Measurements from ENCODE around the gene KHSRP.
A peak's percentile ranks its signal among the peaks of the same experiment; 100 is the strongest.

KHSRP gene

GRCh38 chr19:6393983-6394412, 30.6 kb downstream of the KHSRP start:
- Mint-ChIP-seq H3K36me3 (ENCODE audit: low read depth) (peaks cover 18% of the 10 kb centered on the region), H3K27ac (peak overlapping the region; percentile 96), H3K27me3 (no peaks in the 10 kb centered on the region), H3K4me1 (ENCODE audit: low read depth) (peaks cover 25% of the 10 kb centered on the region), H3K9me3 (no peaks in the 10 kb centered on the region), H3K4me3 (peak overlapping the region; percentile 90)

- Mint-ChIP-seq H3K4me3 (peak within 1 kb of the TSS; percentile 90), H3K27me3 (no peaks in the 10 kb centered on the region), H3K36me3 (ENCODE audit: low read depth) (peaks cover 20% of the 10 kb centered on the region), H3K9me3 (no peaks in the 10 kb centered on the region), H3K4me1 (ENCODE audit: low read depth) (peaks cover 25% of the 10 kb centered on the region), H3K27ac (peak within 1 kb of the TSS; percentile 96)
Measured at GRCh38 chr19:6393074-6393982, 31.3 kb downstream of the KHSRP start, which contains the start of gene GTF2F1. Gene GTF2F1, minus strand, starts transcription at chr19:6393164. Its CDS starts 169 bp downstream, at chr19:6392995.

GRCh38 chr19:6392221-6393073, 32.2 kb downstream of the KHSRP start:
- H3K36me3 Mint-ChIP-seq (ENCODE audit: low read depth) = peaks cover 23% of the 10 kb centered on the region
- H3K27ac Mint-ChIP-seq = peak overlapping the region; percentile 96

GRCh38 chr19:6387372-6387771, 37.2 kb downstream of the KHSRP start:
- H3K36me3 Mint-ChIP-seq (ENCODE audit: low read depth) = peaks cover 45% of the 10 kb centered on the region
- H3K4me1 Mint-ChIP-seq (ENCODE audit: low read depth) = peaks cover 14% of the 10 kb centered on the region
- H3K4me3 Mint-ChIP-seq = no peak overlapping the region
- H3K27me3 Mint-ChIP-seq = no peaks in the 10 kb centered on the region
- H3K9me3 Mint-ChIP-seq = no peaks in the 10 kb centered on the region
- H3K27ac Mint-ChIP-seq = no peak overlapping the region

More at GRCh38 chr19:6392221-6393073, 32.2 kb downstream of the KHSRP start:
- H3K4me3 Mint-ChIP-seq = peak overlapping the region; percentile 90
- no peaks in the 10 kb centered on the region for H3K9me3 Mint-ChIP-seq
- H3K27me3 Mint-ChIP-seq = no peaks in the 10 kb centered on the region
- peaks cover 25% of the 10 kb centered on the region for H3K4me1 Mint-ChIP-seq (ENCODE audit: low read depth)

GRCh38 chr19:6384381-6384780, 40.2 kb downstream of the KHSRP start:
- no peak overlapping the region for H3K4me3 Mint-ChIP-seq
- peaks cover 43% of the 10 kb centered on the region for H3K36me3 Mint-ChIP-seq (ENCODE audit: low read depth)
- H3K9me3 Mint-ChIP-seq = no peaks in the 10 kb centered on the region
- no peaks in the 10 kb centered on the region for H3K4me1 Mint-ChIP-seq (ENCODE audit: low read depth)
- no peak overlapping the region for H3K27ac Mint-ChIP-seq
- H3K27me3 Mint-ChIP-seq = no peaks in the 10 kb centered on the region

- Mint-ChIP-seq H3K36me3 (ENCODE audit: low read depth) (peaks cover 43% of the 10 kb centered on the region), H3K4me3 (no peak overlapping the region), H3K27ac (no peak overlapping the region), H3K4me1 (ENCODE audit: low read depth) (no peaks in the 10 kb centered on the region), H3K9me3 (no peaks in the 10 kb centered on the region), H3K27me3 (no peaks in the 10 kb centered on the region)
Measured at GRCh38 chr19:6383188-6383587, 41.4 kb downstream of the KHSRP start.

GRCh38 chr19:6381030-6381750, 43.4 kb downstream of the KHSRP start:
- H3K4me1 Mint-ChIP-seq (ENCODE audit: low read depth) = no peaks in the 10 kb centered on the region
- no peak overlapping the region for H3K4me3 Mint-ChIP-seq
- no peaks in the 10 kb centered on the region for H3K27me3 Mint-ChIP-seq
- peaks cover 41% of the 10 kb centered on the region for H3K36me3 Mint-ChIP-seq (ENCODE audit: low read depth)
- H3K27ac Mint-ChIP-seq = no peak overlapping the region
- H3K9me3 Mint-ChIP-seq = no peaks in the 10 kb centered on the region

GRCh38 chr19:6379744-6380143, 44.9 kb downstream of the KHSRP start:
- Mint-ChIP-seq H3K27ac (no peak overlapping the region), H3K36me3 (ENCODE audit: low read depth) (peaks cover 31% of the 10 kb centered on the region), H3K4me1 (ENCODE audit: low read depth) (no peaks in the 10 kb centered on the region), H3K4me3 (no peak overlapping the region), H3K9me3 (no peaks in the 10 kb centered on the region), H3K27me3 (no peaks in the 10 kb centered on the region)

GRCh38 chr19:6378486-6378885, 46.1 kb downstream of the KHSRP start:
- Mint-ChIP-seq H3K36me3 (ENCODE audit: low read depth) (peaks cover 26% of the 10 kb centered on the region), H3K27ac (no peak overlapping the region), H3K4me1 (ENCODE audit: low read depth) (peaks cover 4% of the 10 kb centered on the region), H3K9me3 (no peaks in the 10 kb centered on the region), H3K27me3 (no peaks in the 10 kb centered on the region), H3K4me3 (no peak overlapping the region)

GRCh38 chr19:6378041-6378440, 46.6 kb downstream of the KHSRP start:
- peaks cover 22% of the 10 kb centered on the region for H3K36me3 Mint-ChIP-seq (ENCODE audit: low read depth)
- H3K4me3 Mint-ChIP-seq = no peak overlapping the region
- no peaks in the 10 kb centered on the region for H3K27me3 Mint-ChIP-seq
- peaks cover 4% of the 10 kb centered on the region for H3K4me1 Mint-ChIP-seq (ENCODE audit: low read depth)
- no peak overlapping the region for H3K27ac Mint-ChIP-seq
- H3K9me3 Mint-ChIP-seq = no peaks in the 10 kb centered on the region

- H3K4me3 Mint-ChIP-seq = no peak overlapping the region
- no peak overlapping the region for H3K27ac Mint-ChIP-seq
- H3K36me3 Mint-ChIP-seq (ENCODE audit: low read depth) = peaks cover 19% of the 10 kb centered on the region
- H3K27me3 Mint-ChIP-seq = no peaks in the 10 kb centered on the region
- H3K4me1 Mint-ChIP-seq (ENCODE audit: low read depth) = peaks cover 9% of the 10 kb centered on the region
- no peaks in the 10 kb centered on the region for H3K9me3 Mint-ChIP-seq
Measured at GRCh38 chr19:6376512-6377190, 48.0 kb downstream of the KHSRP start.

GRCh38 chr19:6375411-6376010, 49.1 kb downstream of the KHSRP start, which contains the start of gene PSPN:
Gene PSPN, minus strand, starts transcription at chr19:6375933. Its CDS starts 84 bp downstream, at chr19:6375849.
- no peaks in the 10 kb centered on the region for H3K9me3 Mint-ChIP-seq
- H3K27me3 Mint-ChIP-seq = no peaks in the 10 kb centered on the region
- H3K36me3 Mint-ChIP-seq (ENCODE audit: low read depth) = peaks cover 14% of the 10 kb centered on the region
- H3K4me1 Mint-ChIP-seq (ENCODE audit: low read depth) = peaks cover 13% of the 10 kb centered on the region
- H3K27ac Mint-ChIP-seq = no peak within 1 kb of the TSS
- no peak within 1 kb of the TSS for H3K4me3 Mint-ChIP-seq

- Mint-ChIP-seq H3K36me3 (ENCODE audit: low read depth) (peaks cover 8% of the 10 kb centered on the region), H3K4me1 (ENCODE audit: low read depth) (peaks cover 13% of the 10 kb centered on the region), H3K4me3 (no peak overlapping the region), H3K9me3 (no peaks in the 10 kb centered on the region), H3K27me3 (no peaks in the 10 kb centered on the region), H3K27ac (no peak overlapping the region)
Measured at GRCh38 chr19:6374711-6375410, 49.8 kb downstream of the KHSRP start.
